ENCODE measurements around the gene KSR2. TPM values are rescaled to one million over a fixed set of nuclear protein-coding genes. Genes with fewer than 3 reads are reported as not detected.

Gene KSR2
- total RNA-seq, 2 experiments from 2014 or later: 0.12 to 0.45 TPM

GRCh38 chr12:117966511-117966910, 2.3 kb downstream of the KSR2 start:
- no peak overlapping the region for H3K4me3 Mint-ChIP-seq
- ChIA-PET POLR2A (no interaction called here), CTCF (no interaction called here)
- intact Hi-C loops (cut with micrococcal nuclease): loop anchor here (5.0 kb wide), 1 partner anchor 89 kb away; no protein-coding TSS in a partner anchor
- no peak overlapping the region for H3K27ac Mint-ChIP-seq
- peaks cover 8% of the 10 kb centered on the region for H3K4me1 Mint-ChIP-seq (ENCODE audit: low read depth)
- peaks cover 5% of the 10 kb centered on the region for H3K9me3 Mint-ChIP-seq
- no peak for DNase-seq
- H3K36me3 Mint-ChIP-seq: no peaks in the 10 kb centered on the region
- H3K27me3 Mint-ChIP-seq: peaks cover 47% of the 10 kb centered on the region

- ChIA-PET POLR2A (no interaction called here), CTCF (interaction anchor here (1.0 kb wide), 1 partner anchor 18 kb away, joined by 4 read pairs; no protein-coding TSS in a partner anchor)
- no peak overlapping the region for H3K4me3 Mint-ChIP-seq
- intact Hi-C loops (cut with micrococcal nuclease): no loop called here
- H3K27ac Mint-ChIP-seq: no peak overlapping the region
- no peaks in the 10 kb centered on the region for H3K36me3 Mint-ChIP-seq
- H3K9me3 Mint-ChIP-seq: no peaks in the 10 kb centered on the region
- DNase-seq: no peak
- H3K27me3 Mint-ChIP-seq: peaks cover 45% of the 10 kb centered on the region
- peaks cover 4% of the 10 kb centered on the region for H3K4me1 Mint-ChIP-seq (ENCODE audit: low read depth)
These were observed 5.0 kb downstream of the KSR2 start for GRCh38 chr12:117963836-117964235.

- no peaks in the 10 kb centered on the region for H3K36me3 Mint-ChIP-seq
- POLR2A ChIA-PET: no interaction called here
- CTCF ChIA-PET: interaction anchor here (0.6 to 0.7 kb wide), 3 partner anchors 15 to 182 kb away, joined by 3 to 5 read pairs (median 3); no protein-coding TSS in a partner anchor
- no peaks in the 10 kb centered on the region for H3K9me3 Mint-ChIP-seq
- peaks cover 8% of the 10 kb centered on the region for H3K27me3 Mint-ChIP-seq
- DNase-seq: no peak
- no peak overlapping the region for H3K27ac Mint-ChIP-seq
- H3K4me3 Mint-ChIP-seq: no peak overlapping the region
- no peaks in the 10 kb centered on the region for H3K4me1 Mint-ChIP-seq (ENCODE audit: low read depth)
- intact Hi-C loops (cut with micrococcal nuclease): no loop called here
These were observed 31.9 kb downstream of the KSR2 start for GRCh38 chr12:117936722-117937484.

GRCh38 chr12:117933545-117933944, 35.2 kb downstream of the KSR2 start:
- H3K4me3 Mint-ChIP-seq: no peak overlapping the region
- H3K36me3 Mint-ChIP-seq: no peaks in the 10 kb centered on the region
- CTCF ChIA-PET: no interaction called here
- H3K27ac Mint-ChIP-seq: no peak overlapping the region
- POLR2A ChIA-PET: no interaction called here
- H3K27me3 Mint-ChIP-seq: peaks cover 4% of the 10 kb centered on the region
- no peaks in the 10 kb centered on the region for H3K9me3 Mint-ChIP-seq
- DNase-seq: no peak
- intact Hi-C loops (cut with micrococcal nuclease): no loop called here
- no peaks in the 10 kb centered on the region for H3K4me1 Mint-ChIP-seq (ENCODE audit: low read depth)

- intact Hi-C loops (cut with micrococcal nuclease): no loop called here
- CTCF ChIA-PET: no interaction called here
- no peaks in the 10 kb centered on the region for H3K4me1 Mint-ChIP-seq (ENCODE audit: low read depth)
These were observed 42.3 kb downstream of the KSR2 start for GRCh38 chr12:117926391-117926899.

GRCh38 chr12:117921929-117922777, 46.6 kb downstream of the KSR2 start:
- H3K36me3 Mint-ChIP-seq: no peaks in the 10 kb centered on the region
- no peaks in the 10 kb centered on the region for H3K4me1 Mint-ChIP-seq (ENCODE audit: low read depth)
- H3K27ac Mint-ChIP-seq: no peak overlapping the region
- CTCF ChIA-PET: interaction anchor here (0.7 to 0.9 kb wide), 2 partner anchors 14 to 66 kb away, joined by 3 read pairs; no protein-coding TSS in a partner anchor
- POLR2A ChIA-PET: no interaction called here
- no peak for DNase-seq
- peaks cover 13% of the 10 kb centered on the region for H3K27me3 Mint-ChIP-seq
- no peak overlapping the region for H3K4me3 Mint-ChIP-seq
- no peaks in the 10 kb centered on the region for H3K9me3 Mint-ChIP-seq
- intact Hi-C loops (cut with micrococcal nuclease): no loop called here

More at GRCh38 chr12:117926391-117926899, 42.3 kb downstream of the KSR2 start:
- no peak for DNase-seq
- H3K27me3 Mint-ChIP-seq: peaks cover 6% of the 10 kb centered on the region
- H3K27ac Mint-ChIP-seq: no peak overlapping the region
- no peak overlapping the region for H3K4me3 Mint-ChIP-seq
- POLR2A ChIA-PET: no interaction called here
- no peaks in the 10 kb centered on the region for H3K36me3 Mint-ChIP-seq
- H3K9me3 Mint-ChIP-seq: no peaks in the 10 kb centered on the region

- ChIA-PET CTCF (interaction anchor here (1.1 kb wide), 1 partner anchor 62 kb away, joined by 4 read pairs; no protein-coding TSS in a partner anchor), POLR2A (no interaction called here)
- Mint-ChIP-seq H3K4me3 (no peak overlapping the region), H3K4me1 (ENCODE audit: low read depth) (no peaks in the 10 kb centered on the region), H3K9me3 (no peaks in the 10 kb centered on the region), H3K36me3 (no peaks in the 10 kb centered on the region), H3K27ac (no peak overlapping the region), H3K27me3 (peaks cover 14% of the 10 kb centered on the region)
- intact Hi-C loops (cut with micrococcal nuclease): no loop called here
- no peak for DNase-seq
These were observed 49.3 kb downstream of the KSR2 start for GRCh38 chr12:117919479-117919878.

- POLR2A ChIA-PET: no interaction called here
- Mint-ChIP-seq H3K4me1 (ENCODE audit: low read depth) (no peaks in the 10 kb centered on the region), H3K36me3 (no peaks in the 10 kb centered on the region), H3K9me3 (peaks cover 14% of the 10 kb centered on the region), H3K4me3 (no peak overlapping the region), H3K27me3 (peaks cover 7% of the 10 kb centered on the region), H3K27ac (no peak overlapping the region)
- no peak for DNase-seq
- intact Hi-C loops (cut with micrococcal nuclease): no loop called here
- CTCF ChIA-PET: interaction anchor here (0.5 to 1.3 kb wide), 2 partner anchors 16 to 39 kb away, joined by 3 read pairs; no protein-coding TSS in a partner anchor
These were observed 54.1 kb downstream of the KSR2 start for GRCh38 chr12:117914686-117915085.

- Mint-ChIP-seq H3K9me3 (peaks cover 14% of the 10 kb centered on the region), H3K36me3 (no peaks in the 10 kb centered on the region), H3K27ac (no peak overlapping the region), H3K4me3 (no peak overlapping the region), H3K4me1 (ENCODE audit: low read depth) (peaks cover 3% of the 10 kb centered on the region), H3K27me3 (peaks cover 1% of the 10 kb centered on the region)
- DNase-seq: no peak
- ChIA-PET POLR2A (no interaction called here), CTCF (no interaction called here)
- intact Hi-C loops (cut with micrococcal nuclease): no loop called here
These were observed 56.0 kb downstream of the KSR2 start for GRCh38 chr12:117912756-117913155.

GRCh38 chr12:117908411-117908810, 60.4 kb downstream of the KSR2 start:
- H3K9me3 Mint-ChIP-seq: peaks cover 14% of the 10 kb centered on the region
- H3K4me3 Mint-ChIP-seq: no peak overlapping the region
- intact Hi-C loops (cut with micrococcal nuclease): no loop called here
- peaks cover 12% of the 10 kb centered on the region for H3K4me1 Mint-ChIP-seq (ENCODE audit: low read depth)
- H3K27me3 Mint-ChIP-seq: no peaks in the 10 kb centered on the region
- H3K27ac Mint-ChIP-seq: no peak overlapping the region
- POLR2A ChIA-PET: no interaction called here
- no peak for DNase-seq
- H3K36me3 Mint-ChIP-seq: no peaks in the 10 kb centered on the region
- CTCF ChIA-PET: no interaction called here

- Mint-ChIP-seq H3K4me1 (ENCODE audit: low read depth) (peaks cover 12% of the 10 kb centered on the region), H3K36me3 (no peaks in the 10 kb centered on the region), H3K4me3 (no peak overlapping the region), H3K9me3 (peaks cover 14% of the 10 kb centered on the region), H3K27me3 (no peaks in the 10 kb centered on the region), H3K27ac (no peak overlapping the region)
- POLR2A ChIA-PET: no interaction called here
- intact Hi-C loops (cut with micrococcal nuclease): no loop called here
- DNase-seq: peak; percentile 34
- CTCF ChIA-PET: no interaction called here
These were observed 61.6 kb downstream of the KSR2 start for GRCh38 chr12:117907108-117907689.

- H3K27ac Mint-ChIP-seq: no peak overlapping the region
- H3K27me3 Mint-ChIP-seq: no peaks in the 10 kb centered on the region
- ChIA-PET CTCF (no interaction called here), POLR2A (no interaction called here)
- H3K9me3 Mint-ChIP-seq: peaks cover 8% of the 10 kb centered on the region
- intact Hi-C loops (cut with micrococcal nuclease): no loop called here
- H3K4me3 Mint-ChIP-seq: no peak overlapping the region
- peaks cover 12% of the 10 kb centered on the region for H3K4me1 Mint-ChIP-seq (ENCODE audit: low read depth)
- no peaks in the 10 kb centered on the region for H3K36me3 Mint-ChIP-seq
- no peak for DNase-seq
These were observed 64.7 kb downstream of the KSR2 start for GRCh38 chr12:117904051-117904450.

Data from activated CD4-positive, alpha-beta memory T cell treated with anti-CD3 and anti-CD28 coated beads for 36 hours (primary cell).